PC-3 (cell line): Measurements from ENCODE around the gene RHOBTB3. TPM values are rescaled to one million over a fixed set of nuclear protein-coding genes. Genes with fewer than 3 reads are reported as not detected.
A peak's percentile ranks its signal among the peaks of the same experiment; 100 is the strongest.
"Not testable (repeated sequence)": the region's sequence is repeated elsewhere in the genome, so short reads cannot be mapped to it uniquely, and the experiment has no call there.

Experiments used
- ATAC-seq: fragments of 200-7000 bp; cut with Tn5 transposase; 2 replicates; pipeline ENCODE4 v1.9.1; 2020; ENCODE audit warnings: mild to moderate bottlenecking, moderate library complexity
- BruUV-seq: library from RNA; stranded (reverse); fragments of 400-500 nt; replicated peaks from 2 replicates; lab custom pipeline; 2021; lab: Mats Ljungman, UMichigan
- CTCF ChIA-PET: fragments of 300-600 bp; sonication (Branson Sonifier 250); formaldehyde crosslinking; loops from one replicate; lab custom pipeline; 2022; ENCODE audit warnings: antibody characterized with exemption; lab: Charles Lee
- POLR2A ChIA-PET: fragments of 300-600 bp; sonication (Branson Sonifier 250); formaldehyde crosslinking; loops from one replicate; lab custom pipeline; 2022; ENCODE audit warnings: antibody characterized with exemption; ENCODE audit not compliant: unreplicated experiment; lab: Charles Lee
- DNase-seq: peaks from one replicate; pipeline ENCODE4 v3.0.0-alpha.2; 2015
- H2AFZ ChIP-seq: fragments of 300-600 bp; sonication (generic); 2 replicates; pipeline ENCODE4 v1.6.0; 2016; ENCODE audit warnings: antibody characterized with exemption, low read length
- H3F3A ChIP-seq: fragments of 300-600 bp; sonication (generic); one replicate; pipeline ENCODE4 v1.6.0; 2017; ENCODE audit warnings: antibody characterized with exemption, low read length, control low read depth, mild to moderate bottlenecking; ENCODE audit not compliant: unreplicated experiment
- H3K27ac ChIP-seq: fragments of 300-600 bp; sonication (generic); 2 replicates; pipeline ENCODE4 v1.5.1; 2016; ENCODE audit warnings: mild to moderate bottlenecking, low read length
- H3K27me3 ChIP-seq: fragments of 300-600 bp; sonication (generic); 2 replicates; pipeline ENCODE4 v1.6.1; 2016; ENCODE audit warnings: low read length, mixed read lengths
- H3K36me3 ChIP-seq: fragments of 300-600 bp; sonication (generic); 2 replicates; pipeline ENCODE4 v1.6.1; 2016; ENCODE audit warnings: low read depth, mixed run types, low read length, mixed read lengths
- H3K4me1 ChIP-seq: fragments of 300-600 bp; sonication (generic); 2 replicates; pipeline ENCODE4 v1.5.1; 2016; ENCODE audit warnings: low read length; ENCODE audit not compliant: insufficient read depth
- H3K4me2 ChIP-seq: fragments of 300-600 bp; sonication (generic); 2 replicates; pipeline ENCODE4 v1.6.0; 2016; ENCODE audit warnings: low read length
- H3K4me3 ChIP-seq: fragments of 300-600 bp; sonication (generic); 2 replicates; pipeline ENCODE4 v1.5.1; 2016; ENCODE audit warnings: mild to moderate bottlenecking, low read length, mixed read lengths
- H3K79me2 ChIP-seq: fragments of 300-600 bp; sonication (generic); 2 replicates; pipeline ENCODE4 v1.6.1; 2017; ENCODE audit warnings: low read length, mixed read lengths
- H3K9ac ChIP-seq: fragments of 300-600 bp; sonication (generic); 2 replicates; pipeline ENCODE4 v1.6.0; 2016; ENCODE audit warnings: mild to moderate bottlenecking, low read length
- H3K9me2 ChIP-seq: fragments of 300-600 bp; sonication (generic); replicated peaks from 2 replicates; pipeline ENCODE4 v1.6.1; 2016; ENCODE audit warnings: mixed run types, low read length, mixed read lengths
- H3K9me3 ChIP-seq: fragments of 300-600 bp; sonication (generic); 2 replicates; pipeline ENCODE4 v1.6.1; 2016; ENCODE audit warnings: low read length, mixed read lengths
- H4K20me1 ChIP-seq: fragments of 300-600 bp; sonication (generic); 2 replicates; pipeline ENCODE4 v1.6.1; 2016; ENCODE audit warnings: low read length, mixed read lengths
- CTCF ChIP-seq: fragments of 300-600 bp; sonication (generic); conservative IDR thresholded peaks from 2 replicates; pipeline ENCODE4 v1.5.1; 2017; ENCODE audit warnings: antibody characterized with exemption, low read depth, mild to moderate bottlenecking, low read length
- EZH2 ChIP-seq: fragments of 300-600 bp; sonication (generic); IDR thresholded peaks from one replicate; pipeline ENCODE4 v1.6.1; 2017; ENCODE audit warnings: antibody characterized with exemption, mild to moderate bottlenecking, low read length; ENCODE audit not compliant: unreplicated experiment
- EZH2phosphoT487 ChIP-seq: fragments of 300-600 bp; sonication (generic); IDR thresholded peaks from 2 replicates; pipeline ENCODE4 v1.6.1; 2018; ENCODE audit warnings: mild to moderate bottlenecking, antibody characterized with exemption, low read length, borderline replicate concordance
- intact Hi-C: fragments of 100-400 bp; cut with micrococcal nuclease; formaldehyde crosslinking; loops from 2 replicates; pipeline ENCODE4 v1.9.0; 2023
- total RNA-seq: library from RNA; depleted of rRNA; stranded (reverse); fragments of >200 nt; gene quantifications from 2 replicates; pipeline ENCODE4 v1.2.3, GENCODE V29; 2014

RHOBTB3 gene
- total RNA-seq, 1 experiment from 2014 or later: 16.3 TPM

GRCh38 chr5:95709967-95710650, 21.0 kb upstream of the RHOBTB3 start:
- Histone ChIP-seq H3K9me2 (no peaks in the 10 kb centered on the region), H3K4me3 (no peak overlapping the region), H3K4me2 (no peak overlapping the region), H3K27ac (no peak overlapping the region), H3F3A (no peaks in the 10 kb centered on the region), H2AFZ (no peak overlapping the region), H4K20me1 (no peaks in the 10 kb centered on the region), H3K79me2 (no peaks in the 10 kb centered on the region), H3K27me3 (no peaks in the 10 kb centered on the region), H3K9ac (no peak overlapping the region), H3K4me1 (peaks cover 14% of the 10 kb centered on the region), H3K36me3 (no peaks in the 10 kb centered on the region), H3K9me3 (no peaks in the 10 kb centered on the region)
- no TSS peak for BruUV-seq
- intact Hi-C loops: no loop called here
- no peak for ATAC-seq
- CTCF ChIA-PET: no interaction called here
- TF ChIP-seq CTCF (no peak), EZH2phosphoT487 (no peak), EZH2 (no peak)
- POLR2A ChIA-PET: no interaction called here
- DNase-seq: peak; percentile 23

- H3K79me2 ChIP-seq, BruUV-seq, H3K9me3 ChIP-seq, POLR2A ChIA-PET, H2AFZ ChIP-seq, CTCF ChIA-PET, ATAC-seq, H3F3A ChIP-seq, H4K20me1 ChIP-seq, intact Hi-C loops, H3K4me2 ChIP-seq, H3K36me3 ChIP-seq, H3K9me2 ChIP-seq, H3K4me3 ChIP-seq, H3K27me3 ChIP-seq, H3K9ac ChIP-seq, H3K27ac ChIP-seq, DNase-seq: not testable (repeated sequence)
- peaks cover 21% of the 10 kb centered on the region for H3K4me1 ChIP-seq
Observed at GRCh38 chr5:95710651-95711500, 20.3 kb upstream of the RHOBTB3 start.

- no peak for TF ChIP-seq EZH2phosphoT487
- no peak for TF ChIP-seq EZH2
- TF ChIP-seq CTCF: no peak
- Histone ChIP-seq H3K27me3 (no peaks in the 10 kb centered on the region), H4K20me1 (no peaks in the 10 kb centered on the region), H3K4me1 (peaks cover 24% of the 10 kb centered on the region), H3K9me2 (no peaks in the 10 kb centered on the region), H3K9ac (no peak overlapping the region), H3K79me2 (no peaks in the 10 kb centered on the region), H3K36me3 (no peaks in the 10 kb centered on the region), H3K27ac (peak overlapping the region; percentile 45; the same call in 1 of the 2 replicates), H3F3A (no peaks in the 10 kb centered on the region), H2AFZ (no peak overlapping the region), H3K4me3 (no peak overlapping the region), H3K4me2 (peak overlapping the region; percentile 39; the same call in 1 of the 2 replicates), H3K9me3 (no peaks in the 10 kb centered on the region)
- BruUV-seq: no TSS peak
- intact Hi-C loops: loop anchor here (2.0 kb wide), 1 partner anchor 19 kb away; the partner anchor contains the start of gene RHOBTB3
- DNase-seq: no peak
- ChIA-PET CTCF (no interaction called here), POLR2A (no interaction called here)
- no peak for ATAC-seq
Observed at GRCh38 chr5:95711501-95712346, 19.4 kb upstream of the RHOBTB3 start.
